WERI-Rb-1 (cell line): ENCODE data around the gene ANKRD12.

Source experiments
- DNase-seq: peaks from one replicate; pipeline ENCODE4 v3.0.0-alpha.2; 2020
- H3K27ac ChIP-seq: fragments of 250-450 bp; sonication (Bioruptor Pico); 2 replicates; pipeline ENCODE4 v1.5.1; 2020; ENCODE audit warnings: mild to moderate bottlenecking, moderate library complexity
- H3K27me3 ChIP-seq: fragments of 250-450 bp; sonication (Bioruptor Pico); 2 replicates; pipeline ENCODE4 v1.5.1; 2021; ENCODE audit warnings: mild to moderate bottlenecking, low read depth, moderate library complexity; ENCODE audit not compliant: insufficient read depth, severe bottlenecking
- H3K36me3 ChIP-seq: fragments of 250-450 bp; sonication (Bioruptor Pico); 2 replicates; pipeline ENCODE4 v1.5.1; 2020; ENCODE audit warnings: mild to moderate bottlenecking, moderate library complexity
- H3K4me3 ChIP-seq: 2 replicates; pipeline ENCODE4 v1.5.1; 2011; ENCODE audit warnings: low read depth, mild to moderate bottlenecking, control low read depth, low read length
- H3K9me3 ChIP-seq: fragments of 250-450 bp; sonication (Bioruptor Pico); 2 replicates; pipeline ENCODE4 v1.5.1; 2021; ENCODE audit warnings: mild to moderate bottlenecking, moderate library complexity; ENCODE audit not compliant: severe bottlenecking
- CTCF ChIP-seq: IDR thresholded peaks from 2 replicates; pipeline ENCODE4 v1.5.1; 2011; ENCODE audit warnings: low read depth, mild to moderate bottlenecking, control low read depth, inconsistent platforms, low read length

ANKRD12 gene

GRCh38 chr18:9297007-9297393, 160.4 kb downstream of the ANKRD12 start:
- no peak overlapping the region for H3K4me3 ChIP-seq
- peaks cover 8% of the 10 kb centered on the region for H3K9me3 ChIP-seq
- H3K27ac ChIP-seq = no peak overlapping the region
- no peaks in the 10 kb centered on the region for H3K36me3 ChIP-seq
- no peak for TF ChIP-seq CTCF
- no peaks in the 10 kb centered on the region for H3K27me3 ChIP-seq
- DNase-seq = no peak

- H3K9me3 ChIP-seq = peaks cover 3% of the 10 kb centered on the region
- no peak for DNase-seq
- H3K4me3 ChIP-seq = no peak overlapping the region
- no peaks in the 10 kb centered on the region for H3K36me3 ChIP-seq
- TF ChIP-seq CTCF = no peak
- H3K27ac ChIP-seq = no peak overlapping the region
- H3K27me3 ChIP-seq = no peaks in the 10 kb centered on the region
Measured at GRCh38 chr18:9304388-9305070, 167.9 kb downstream of the ANKRD12 start.

- Histone ChIP-seq H3K27me3 (no peaks in the 10 kb centered on the region), H3K4me3 (no peak overlapping the region), H3K9me3 (peaks cover 2% of the 10 kb centered on the region), H3K36me3 (no peaks in the 10 kb centered on the region), H3K27ac (no peak overlapping the region)
- TF ChIP-seq CTCF = no peak
- no peak for DNase-seq
Measured at GRCh38 chr18:9319333-9319732, 182.8 kb downstream of the ANKRD12 start.

- Histone ChIP-seq H3K36me3 (no peaks in the 10 kb centered on the region), H3K27ac (no peak overlapping the region), H3K27me3 (no peaks in the 10 kb centered on the region), H3K9me3 (no peaks in the 10 kb centered on the region), H3K4me3 (no peak overlapping the region)
- no peak for TF ChIP-seq CTCF
- no peak for DNase-seq
Measured at GRCh38 chr18:9321017-9321452, 184.5 kb downstream of the ANKRD12 start.

- Histone ChIP-seq H3K27me3 (no peaks in the 10 kb centered on the region), H3K4me3 (no peak overlapping the region)
Measured at GRCh38 chr18:9321736-9322135, 185.2 kb downstream of the ANKRD12 start.

More at GRCh38 chr18:9321736-9322135, 185.2 kb downstream of the ANKRD12 start:
- no peak for DNase-seq
- Histone ChIP-seq H3K9me3 (no peaks in the 10 kb centered on the region), H3K27ac (no peak overlapping the region), H3K36me3 (no peaks in the 10 kb centered on the region)
- TF ChIP-seq CTCF = no peak
